OCI-M1 (cell line): ENCODE results near the gene SPOP.

ENCODE experiments used
- DNase-seq: peaks from one replicate; lab custom pipeline; 2025; lab: John Stamatoyannopoulos, UW

SPOP gene

DNA sequence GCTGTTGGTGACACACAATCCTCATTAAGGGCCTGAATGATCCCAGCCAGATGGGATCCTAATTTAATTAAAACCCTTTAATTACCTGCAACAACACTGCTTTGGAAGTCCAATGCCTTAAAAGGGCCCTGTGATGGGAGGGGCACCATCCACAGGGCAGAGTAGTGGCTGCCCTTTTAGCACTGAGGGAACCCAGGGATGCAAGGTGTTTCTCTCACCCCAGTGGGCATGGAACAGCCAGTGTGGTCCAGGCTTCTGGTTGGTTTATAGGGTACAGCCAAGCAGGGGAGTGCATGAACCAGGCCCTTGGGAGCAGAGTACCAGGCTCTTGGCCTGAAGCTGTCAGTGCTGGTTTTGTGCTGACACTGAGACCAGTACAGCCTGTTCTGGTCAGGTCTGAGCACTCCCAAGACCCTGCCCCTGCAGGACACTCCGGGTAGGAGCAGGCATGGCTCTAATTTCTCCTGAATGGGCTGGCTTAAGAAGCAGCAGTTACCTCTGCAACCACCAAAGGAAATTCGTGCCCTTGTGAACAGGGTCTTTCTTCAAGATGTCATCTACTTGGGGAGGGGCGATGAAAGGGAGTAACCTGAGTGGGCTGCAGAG is 92.4 kb downstream of the SPOP start:
- DNase-seq, result peak; percentile 25

DNA sequence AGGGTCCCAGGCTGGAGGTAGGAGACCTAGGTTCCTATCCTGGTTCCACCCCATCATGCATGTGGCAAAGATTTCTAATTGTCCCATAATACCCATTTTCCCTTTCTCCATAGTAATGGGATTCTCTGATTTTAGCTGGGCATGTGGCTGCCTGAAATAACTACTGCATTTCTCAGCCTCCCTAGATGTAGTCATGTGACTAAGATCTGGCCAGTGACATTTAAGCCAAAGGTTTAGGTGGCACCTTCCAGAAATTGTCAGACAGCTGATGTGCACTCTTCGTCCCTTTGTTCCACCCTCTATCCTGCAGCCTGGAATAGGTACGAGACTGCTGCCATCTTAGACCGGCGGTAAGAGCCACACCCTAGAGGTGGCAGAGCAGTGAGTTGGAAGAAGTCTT is 94.0 kb downstream of the SPOP start:
- DNase-seq, result no peak

DNA sequence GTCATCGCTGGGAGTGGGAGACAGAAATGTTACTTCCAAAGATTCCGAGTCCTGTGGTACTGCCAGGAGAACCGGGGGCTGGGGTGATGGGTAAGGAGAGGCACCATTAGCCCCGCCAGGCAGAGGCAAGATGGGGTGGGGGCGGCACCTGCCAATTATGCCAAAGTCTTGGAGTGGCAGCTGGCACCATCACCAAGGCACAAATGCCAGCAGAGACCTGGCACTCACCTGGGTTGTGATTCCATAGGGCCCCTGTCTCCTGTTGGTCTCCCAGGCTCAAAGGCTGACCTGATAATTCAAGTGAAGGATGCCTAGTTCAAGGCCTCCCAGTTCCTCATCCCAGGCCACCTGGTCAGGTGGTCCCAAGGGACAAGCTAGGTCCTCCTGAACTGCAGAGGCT is 94.7 kb downstream of the SPOP start:
- DNase-seq, result no peak

DNA sequence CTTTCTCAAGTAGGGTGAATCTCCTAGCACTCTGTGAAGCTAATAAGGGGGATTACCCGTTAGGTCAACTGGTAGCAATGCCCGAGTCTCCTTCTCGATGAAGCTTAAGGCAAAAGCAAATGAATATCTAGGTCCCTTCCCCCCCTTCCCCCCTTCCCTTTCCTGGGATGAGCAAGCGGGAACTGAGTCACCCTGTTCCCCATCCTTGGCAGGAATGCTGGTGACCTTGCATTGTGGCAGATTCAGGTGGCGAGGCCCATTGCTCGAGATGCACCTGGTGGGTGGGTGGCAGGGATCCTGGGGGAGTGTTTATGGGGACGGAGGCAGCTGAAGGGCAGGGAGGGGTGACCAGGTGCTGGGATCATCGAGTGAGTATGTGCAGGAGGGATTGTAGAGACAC is 95.1 kb downstream of the SPOP start:
- DNase-seq, result no peak

GRCh38 chr17:49582055-49582722 is 95.7 kb downstream of the SPOP start:
- no peak for DNase-seq

DNA sequence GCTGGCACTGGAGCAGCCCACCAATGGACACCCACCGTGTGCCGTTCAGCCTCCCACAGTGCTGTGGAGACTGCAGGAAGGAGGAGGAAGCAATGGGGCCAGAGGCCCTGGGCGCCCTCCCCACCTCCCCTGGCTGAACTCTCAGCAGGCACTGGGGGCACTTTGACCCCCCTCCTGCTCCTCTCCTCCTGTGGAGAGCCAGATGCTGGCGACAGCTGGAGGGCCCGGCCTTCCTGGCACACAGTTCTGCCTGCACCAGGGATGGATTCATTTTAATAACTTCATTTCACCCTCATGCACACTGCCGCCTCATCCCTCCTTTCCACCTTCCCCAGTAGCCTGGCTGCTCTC is 96.3 kb downstream of the SPOP start:
- no peak for DNase-seq

GRCh38 chr17:49580981-49581647 is 96.8 kb downstream of the SPOP start:
- no peak for DNase-seq

DNA sequence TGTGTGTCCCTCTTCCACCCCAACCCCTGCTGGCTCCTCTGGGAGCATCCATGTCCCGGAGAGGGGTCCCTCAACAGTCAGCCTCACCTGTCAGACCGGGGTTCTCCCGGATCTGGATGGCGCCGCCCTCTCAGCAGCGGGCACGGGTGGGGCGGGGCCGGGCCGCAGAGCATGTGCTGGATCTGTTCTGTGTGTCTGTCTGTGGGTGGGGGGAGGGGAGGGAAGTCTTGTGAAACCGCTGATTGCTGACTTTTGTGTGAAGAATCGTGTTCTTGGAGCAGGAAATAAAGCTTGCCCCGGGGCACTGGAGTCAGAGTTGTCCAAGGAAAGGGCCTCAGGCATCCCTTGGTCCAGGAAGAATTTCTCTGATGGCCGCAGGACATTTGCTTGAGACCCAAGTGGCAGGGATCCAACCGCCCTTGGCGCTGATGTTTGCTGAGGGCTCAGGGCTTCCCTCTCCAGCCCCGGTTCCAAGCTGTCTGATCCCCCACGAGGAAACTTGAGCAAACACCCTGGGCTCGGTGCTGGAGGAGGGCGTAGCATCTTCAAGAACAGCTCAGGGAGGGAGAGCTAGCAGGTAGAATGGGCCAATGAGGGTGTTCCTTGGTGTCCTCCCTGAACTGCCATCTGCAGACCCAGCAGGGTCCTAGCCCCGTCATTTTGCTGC is 97.7 kb downstream of the SPOP start:
- DNase-seq, result no peak

GRCh38 chr17:49579522-49579921 is 98.4 kb downstream of the SPOP start:
- no peak for DNase-seq

DNA sequence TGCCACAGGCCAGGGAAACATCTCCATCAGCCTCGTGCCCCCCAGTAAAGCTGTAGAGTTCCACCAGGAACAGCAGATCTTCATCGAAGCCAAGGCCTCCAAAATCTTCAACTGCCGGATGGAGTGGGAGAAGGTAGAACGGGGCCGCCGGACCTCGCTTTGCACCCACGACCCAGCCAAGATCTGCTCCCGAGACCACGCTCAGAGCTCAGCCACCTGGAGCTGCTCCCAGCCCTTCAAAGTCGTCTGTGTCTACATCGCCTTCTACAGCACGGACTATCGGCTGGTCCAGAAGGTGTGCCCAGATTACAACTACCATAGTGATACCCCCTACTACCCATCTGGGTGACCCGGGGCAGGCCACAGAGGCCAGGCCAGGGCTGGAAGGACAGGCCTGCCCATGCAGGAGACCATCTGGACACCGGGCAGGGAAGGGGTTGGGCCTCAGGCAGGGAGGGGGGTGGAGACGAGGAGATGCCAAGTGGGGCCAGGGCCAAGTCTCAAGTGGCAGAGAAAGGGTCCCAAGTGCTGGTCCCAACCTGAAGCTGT is 98.9 kb downstream of the SPOP start:
- DNase-seq, result no peak

DNA sequence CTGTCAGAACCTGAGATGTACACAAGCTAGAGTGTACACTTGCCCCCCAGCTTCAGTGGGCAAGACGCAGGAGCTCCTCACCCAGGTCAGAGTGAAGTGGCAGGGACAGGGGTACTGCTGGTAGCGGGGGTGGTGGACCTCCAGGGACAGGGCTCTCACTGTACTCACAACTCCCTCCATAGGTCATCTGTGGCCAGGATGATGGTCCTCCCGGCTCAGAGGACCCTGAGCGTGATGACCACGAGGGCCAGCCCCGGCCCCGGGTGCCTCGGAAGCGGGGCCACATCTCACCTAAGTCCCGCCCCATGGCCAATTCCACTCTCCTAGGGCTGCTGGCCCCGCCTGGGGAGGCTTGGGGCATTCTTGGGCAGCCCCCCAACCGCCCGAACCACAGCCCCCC is 99.5 kb downstream of the SPOP start:
- DNase-seq, result no peak

GRCh38 chr17:49577963-49578362 is 99.9 kb downstream of the SPOP start:
- no peak for DNase-seq

DNA sequence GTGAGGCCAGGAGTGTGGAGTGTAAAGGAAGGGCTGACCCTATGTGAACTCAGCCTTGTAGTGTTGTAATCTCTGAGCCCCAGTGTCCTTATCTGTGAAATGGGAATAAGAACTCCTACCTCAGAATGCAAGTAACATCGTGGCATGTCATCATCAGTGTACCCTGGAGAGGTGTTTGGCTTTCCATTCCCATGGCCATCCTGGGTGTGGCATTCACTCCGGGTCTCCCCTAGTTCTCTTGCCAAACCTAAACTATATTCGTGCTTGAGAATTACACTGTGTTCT is 100.3 kb downstream of the SPOP start:
- peak; percentile 19 for DNase-seq

- DNase-seq, result no peak
Measured at GRCh38 chr17:49576917-49577649, 100.8 kb downstream of the SPOP start.

DNA sequence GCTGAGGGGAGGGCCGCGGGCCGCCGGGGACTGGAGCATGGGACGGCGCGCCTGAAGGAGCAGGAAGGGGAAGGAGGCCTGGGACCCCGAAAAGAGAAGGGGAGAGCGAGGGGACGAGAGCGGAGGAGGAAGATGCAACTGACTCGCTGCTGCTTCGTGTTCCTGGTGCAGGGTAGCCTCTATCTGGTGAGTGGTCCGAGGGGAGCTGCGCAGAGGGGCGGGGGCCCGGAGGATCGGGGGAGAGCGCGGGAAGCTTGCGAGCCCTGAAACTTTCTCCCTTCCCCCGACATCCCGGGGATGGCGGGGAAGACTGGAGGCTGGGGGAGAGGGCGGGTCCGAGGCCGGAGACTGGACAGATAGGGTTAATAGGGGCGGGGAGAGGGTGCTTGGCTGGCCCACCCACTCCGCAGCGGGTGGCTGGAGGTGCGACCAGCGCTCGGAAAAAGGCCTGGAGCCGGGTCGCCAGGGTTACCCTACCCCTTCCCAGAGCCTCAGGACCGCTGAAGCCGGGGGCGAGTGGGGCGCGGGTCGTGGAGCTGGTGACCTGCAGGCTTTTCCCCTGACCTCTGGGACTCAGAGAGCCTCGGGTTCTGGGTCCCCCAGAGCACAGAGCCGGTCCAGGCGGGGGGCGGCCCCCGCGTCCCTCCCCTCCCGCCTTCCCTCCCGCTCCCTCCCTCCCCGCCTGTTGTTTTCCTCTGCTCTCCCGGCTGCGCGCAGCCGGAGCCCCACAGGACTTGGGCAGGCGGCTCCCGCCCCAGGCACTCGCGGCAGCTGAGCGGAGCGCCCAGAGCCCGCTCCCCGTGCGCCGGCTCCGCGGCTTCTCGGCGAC is 101.6 kb downstream of the SPOP start:
- DNase-seq, result no peak

DNA sequence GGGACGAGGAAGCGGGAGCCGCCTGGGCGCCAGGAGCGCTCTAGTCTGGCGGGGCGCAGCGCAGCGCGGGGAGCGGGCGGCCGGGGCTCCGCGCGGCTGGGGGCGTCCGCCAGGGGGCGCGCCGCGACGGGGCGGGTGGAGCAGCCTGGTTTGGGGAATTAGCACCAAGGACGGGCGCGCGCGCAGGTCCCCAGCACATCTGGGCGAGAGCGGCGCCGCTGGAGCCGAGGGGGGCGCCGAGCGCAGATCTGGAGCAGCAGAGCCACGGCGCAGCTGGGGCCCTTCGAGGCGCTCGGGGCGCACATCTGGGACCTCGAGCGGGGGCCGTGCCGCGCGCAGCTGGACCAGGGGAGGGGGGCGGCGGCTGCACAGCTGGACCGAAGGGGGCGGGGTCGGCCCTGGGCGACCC is 102.2 kb downstream of the SPOP start, which contains the start of gene NXPH3:
NXPH3 (plus strand) TSS at position 193 of the 409 bp plus-strand sequence. CDS start 349 bp downstream, outside the sequence.
- peak; percentile 45 for DNase-seq

DNA sequence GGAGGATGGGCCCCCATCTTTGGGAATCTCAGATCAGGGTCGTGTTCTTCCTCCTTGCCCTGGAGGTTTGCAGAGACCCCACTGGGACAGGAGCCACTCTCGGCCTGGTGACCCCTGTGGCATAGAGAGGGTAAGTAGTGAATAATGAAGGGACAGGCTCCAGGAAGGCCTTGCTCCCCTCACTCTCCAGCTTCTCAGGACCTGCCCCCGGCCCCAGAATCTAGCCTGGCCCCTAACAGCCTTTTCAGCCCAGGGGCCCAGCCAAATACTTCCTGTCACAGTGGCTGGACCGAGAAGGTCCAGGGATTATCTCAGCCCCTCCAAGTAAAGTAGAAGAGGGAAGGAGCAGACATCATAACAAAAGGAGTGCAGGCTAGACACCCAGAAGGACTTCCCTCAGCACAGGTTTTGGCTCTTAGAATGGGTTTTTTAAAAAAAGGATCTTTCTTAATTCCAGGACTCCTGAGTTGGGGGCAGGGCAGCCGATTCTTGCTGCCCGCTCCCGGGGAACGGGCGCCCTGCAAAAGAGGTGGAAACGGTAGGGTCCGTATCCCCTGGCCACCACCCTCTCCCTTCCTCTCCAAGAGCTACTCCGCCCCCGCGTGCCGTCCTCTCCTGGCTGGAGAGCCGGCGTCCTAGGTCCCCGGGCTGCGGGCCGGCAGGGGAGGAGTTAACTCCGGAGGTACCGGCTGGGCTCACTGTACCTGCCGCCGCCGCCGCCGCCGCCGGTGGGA is 102.8 kb downstream of the SPOP start:
- DNase-seq, result no peak

GRCh38 chr17:49574323-49574781 is 103.5 kb downstream of the SPOP start:
- no peak for DNase-seq

- DNase-seq, result no peak
Measured at GRCh38 chr17:49573510-49574322, 104.2 kb downstream of the SPOP start.
